ENCODE results near the gene JPH4. TPM values are rescaled to one million over a fixed set of nuclear protein-coding genes. Genes with fewer than 3 reads are reported as not detected.

The JPH4 gene
- total RNA-seq, 1 experiment from 2014 or later, result not detected

DNA sequence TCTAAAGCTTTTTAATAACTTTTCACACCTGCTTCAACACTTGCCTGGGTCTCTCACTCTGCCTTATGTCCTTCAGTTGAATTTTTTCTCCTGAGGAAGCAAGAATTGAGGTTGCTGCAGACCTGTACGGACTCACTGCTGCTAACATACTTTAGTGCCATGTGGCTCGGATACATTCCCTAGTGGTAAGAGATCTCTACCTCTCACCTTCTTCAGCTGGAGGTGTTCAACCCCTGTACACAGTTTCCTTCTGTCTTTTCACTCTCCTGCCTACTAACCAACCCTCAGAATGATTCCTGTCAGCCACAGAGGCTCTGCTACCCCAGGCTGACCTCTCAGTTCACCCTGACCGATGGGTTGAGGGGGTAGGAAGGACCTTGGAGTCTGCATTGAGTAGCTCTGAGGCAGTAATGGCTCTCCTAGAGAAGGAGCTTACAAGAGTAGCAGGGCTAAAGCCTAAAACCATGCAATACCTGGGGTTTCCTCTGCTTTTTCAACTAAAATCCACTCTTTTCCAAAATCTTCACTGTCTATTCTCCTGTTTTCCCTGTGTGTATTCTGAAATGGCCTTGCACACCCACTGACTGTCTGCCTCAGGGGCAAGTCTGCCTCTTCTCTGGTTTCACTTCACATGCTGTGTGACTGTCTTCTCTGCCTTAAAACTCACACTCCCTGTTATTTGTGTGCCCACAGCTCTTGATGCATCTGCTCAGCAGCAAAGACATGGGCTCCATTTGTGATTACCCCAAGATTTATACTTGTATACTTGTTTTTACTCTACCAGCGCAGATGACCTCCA lies 43.5 kb upstream of the JPH4 start:
- no peaks in the 10 kb centered on the region for H3K36me3 ChIP-seq (ENCODE audit: insufficient read depth, low read length, poor library complexity, severe bottlenecking)
- H3K4me3 ChIP-seq (ENCODE audit: low read depth, low read length, poor library complexity, severe bottlenecking), result no peak overlapping the region
- peaks cover 19% of the 10 kb centered on the region for H3K27me3 ChIP-seq (replicated peaks; ENCODE audit: insufficient read depth, low read depth, low read length, poor library complexity)
- H3K4me1 ChIP-seq (ENCODE audit: insufficient read depth, low read length, poor library complexity, severe bottlenecking), result no peaks in the 10 kb centered on the region
- intact Hi-C loops (cut with micrococcal nuclease; ENCODE audit: unreplicated experiment), result no loop called here
- peaks cover 19% of the 10 kb centered on the region for H3K9me3 ChIP-seq (ENCODE audit: low read depth, low read length, poor library complexity, severe bottlenecking)
- ChIA-PET CTCF (no interaction called here), POLR2A (ENCODE audit: low non-redundant PET) (interaction anchor here (1.2 kb wide), 1 partner anchor 10 kb away, joined by 6 read pairs; no protein-coding TSS in a partner anchor)
- no peak for DNase-seq (ENCODE audit: low spot score)
- BruUV-seq (replicated peaks), result no TSS peak
- TF ChIP-seq, protein P1, sequence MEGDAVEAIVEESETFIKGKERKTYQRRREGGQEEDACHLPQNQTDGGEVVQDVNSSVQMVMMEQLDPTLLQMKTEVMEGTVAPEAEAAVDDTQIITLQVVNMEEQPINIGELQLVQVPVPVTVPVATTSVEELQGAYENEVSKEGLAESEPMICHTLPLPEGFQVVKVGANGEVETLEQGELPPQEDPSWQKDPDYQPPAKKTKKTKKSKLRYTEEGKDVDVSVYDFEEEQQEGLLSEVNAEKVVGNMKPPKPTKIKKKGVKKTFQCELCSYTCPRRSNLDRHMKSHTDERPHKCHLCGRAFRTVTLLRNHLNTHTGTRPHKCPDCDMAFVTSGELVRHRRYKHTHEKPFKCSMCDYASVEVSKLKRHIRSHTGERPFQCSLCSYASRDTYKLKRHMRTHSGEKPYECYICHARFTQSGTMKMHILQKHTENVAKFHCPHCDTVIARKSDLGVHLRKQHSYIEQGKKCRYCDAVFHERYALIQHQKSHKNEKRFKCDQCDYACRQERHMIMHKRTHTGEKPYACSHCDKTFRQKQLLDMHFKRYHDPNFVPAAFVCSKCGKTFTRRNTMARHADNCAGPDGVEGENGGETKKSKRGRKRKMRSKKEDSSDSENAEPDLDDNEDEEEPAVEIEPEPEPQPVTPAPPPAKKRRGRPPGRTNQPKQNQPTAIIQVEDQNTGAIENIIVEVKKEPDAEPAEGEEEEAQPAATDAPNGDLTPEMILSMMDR (conservative IDR thresholded peaks at IDR 0.05; ENCODE audit: low read depth, low read length), result no peak
- no peak for TF ChIP-seq EZH2 (IDR thresholded peaks at IDR 0.05; ENCODE audit: borderline replicate concordance, low read depth, low read length, poor library complexity, severe bottlenecking)
- no peak overlapping the region for H3K27ac ChIP-seq (ENCODE audit: low read depth, low read length, poor library complexity, severe bottlenecking)

DNA sequence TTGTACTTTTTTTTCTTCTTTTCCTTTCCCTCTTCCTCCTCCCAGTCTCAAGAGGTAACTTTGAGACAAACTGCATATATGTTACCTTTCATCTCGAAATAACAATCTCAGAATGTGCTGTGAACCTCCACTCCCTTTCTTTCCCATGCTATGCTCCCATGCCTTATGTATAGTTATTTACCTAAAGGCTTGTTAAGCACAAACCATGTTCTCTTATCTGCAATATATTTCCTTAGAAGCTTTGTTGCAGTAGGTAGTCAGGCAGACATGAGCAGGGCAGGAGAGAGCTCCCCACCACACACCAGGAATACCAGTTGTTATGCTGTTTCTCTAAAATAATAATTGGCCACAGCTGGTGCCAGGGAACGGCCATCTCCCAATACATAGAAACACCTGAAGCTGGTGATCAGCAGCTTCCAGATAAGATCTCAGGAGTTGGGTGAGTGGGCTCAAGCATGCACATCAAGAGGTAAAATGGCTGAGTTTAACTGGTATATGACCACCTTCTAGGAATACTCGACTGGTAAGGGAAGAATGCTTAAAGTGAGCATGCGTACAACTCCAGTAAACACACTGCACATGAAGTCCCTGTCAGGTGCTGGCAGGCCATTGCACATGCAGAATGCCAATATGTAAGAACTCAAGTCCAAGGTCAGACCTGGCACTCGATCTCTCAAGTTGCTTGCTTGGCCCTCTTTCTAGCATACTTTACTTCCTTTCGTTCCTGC lies 42.8 kb upstream of the JPH4 start:
- ChIA-PET POLR2A (ENCODE audit: low non-redundant PET) (no interaction called here), CTCF (no interaction called here)
- TF ChIP-seq EZH2 (IDR thresholded peaks at IDR 0.05; ENCODE audit: borderline replicate concordance, low read depth, low read length, poor library complexity, severe bottlenecking), result no peak
- TF ChIP-seq, protein P1 (conservative IDR thresholded peaks at IDR 0.05; ENCODE audit: low read depth, low read length), result no peak
- H3K4me1 ChIP-seq (ENCODE audit: insufficient read depth, low read length, poor library complexity, severe bottlenecking), result no peaks in the 10 kb centered on the region
- intact Hi-C loops (cut with micrococcal nuclease; ENCODE audit: unreplicated experiment), result no loop called here
- H3K4me3 ChIP-seq (ENCODE audit: low read depth, low read length, poor library complexity, severe bottlenecking), result no peak overlapping the region
- no peak for DNase-seq (ENCODE audit: low spot score)
- H3K9me3 ChIP-seq (ENCODE audit: low read depth, low read length, poor library complexity, severe bottlenecking), result peaks cover 19% of the 10 kb centered on the region
- peaks cover 21% of the 10 kb centered on the region for H3K27me3 ChIP-seq (replicated peaks; ENCODE audit: insufficient read depth, low read depth, low read length, poor library complexity)
- no peaks in the 10 kb centered on the region for H3K36me3 ChIP-seq (ENCODE audit: insufficient read depth, low read length, poor library complexity, severe bottlenecking)
- H3K27ac ChIP-seq (ENCODE audit: low read depth, low read length, poor library complexity, severe bottlenecking), result no peak overlapping the region
- BruUV-seq (replicated peaks), result no TSS peak

DNA sequence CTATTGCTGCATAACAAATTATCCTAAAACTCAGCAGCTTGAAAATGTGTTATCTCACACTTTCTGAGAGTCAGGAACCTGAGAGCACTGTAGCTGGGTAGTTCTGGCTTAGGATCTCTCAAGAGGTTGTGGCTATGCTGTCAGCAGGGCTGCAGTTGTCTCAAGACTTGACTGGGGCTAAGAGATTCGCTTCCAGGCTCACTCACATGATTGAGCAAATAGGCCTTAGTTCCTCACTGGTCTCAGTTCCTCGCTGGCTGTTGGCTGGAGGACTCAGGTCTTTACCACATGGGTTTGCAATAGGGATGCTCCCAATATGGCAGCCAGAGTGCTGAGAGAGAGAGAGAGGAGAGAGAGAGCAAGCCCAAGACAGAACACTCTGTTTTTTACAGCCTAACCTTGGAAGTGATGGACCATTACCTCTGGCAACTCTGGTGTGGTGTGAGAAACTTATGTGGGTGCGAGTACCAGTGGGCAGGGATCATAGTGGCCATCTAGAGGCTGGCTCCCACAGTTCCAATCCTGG lies 41.6 kb upstream of the JPH4 start:
- Histone ChIP-seq H3K27me3 (replicated peaks; ENCODE audit: insufficient read depth, low read depth, low read length, poor library complexity) (peaks cover 22% of the 10 kb centered on the region), H3K36me3 (ENCODE audit: insufficient read depth, low read length, poor library complexity, severe bottlenecking) (no peaks in the 10 kb centered on the region), H3K27ac (ENCODE audit: low read depth, low read length, poor library complexity, severe bottlenecking) (no peak overlapping the region), H3K4me3 (ENCODE audit: low read depth, low read length, poor library complexity, severe bottlenecking) (no peak overlapping the region), H3K9me3 (ENCODE audit: low read depth, low read length, poor library complexity, severe bottlenecking) (peaks cover 11% of the 10 kb centered on the region), H3K4me1 (ENCODE audit: insufficient read depth, low read length, poor library complexity, severe bottlenecking) (no peaks in the 10 kb centered on the region)
- TF ChIP-seq, protein P1 (conservative IDR thresholded peaks at IDR 0.05; ENCODE audit: low read depth, low read length), result no peak
- TF ChIP-seq EZH2 (IDR thresholded peaks at IDR 0.05; ENCODE audit: borderline replicate concordance, low read depth, low read length, poor library complexity, severe bottlenecking), result no peak
- no TSS peak for BruUV-seq (replicated peaks)
- POLR2A ChIA-PET (ENCODE audit: low non-redundant PET), result no interaction called here
- no peak for DNase-seq (ENCODE audit: low spot score)
- intact Hi-C loops (cut with micrococcal nuclease; ENCODE audit: unreplicated experiment), result no loop called here
- CTCF ChIA-PET, result no interaction called here

Data from A673 (cell line).